ENCODE results near the gene PCNT. TPM values are rescaled to one million over a fixed set of nuclear protein-coding genes. Genes with fewer than 3 reads are reported as not detected.
A peak's percentile ranks its signal among the peaks of the same experiment; 100 is the strongest.
"Not testable (repeated sequence)": the region's sequence is repeated elsewhere in the genome, so short reads cannot be mapped to it uniquely, and the experiment has no call there.

PCNT gene
- total RNA-seq, 1 experiment from 2014 or later, result 38.4 TPM

DNA sequence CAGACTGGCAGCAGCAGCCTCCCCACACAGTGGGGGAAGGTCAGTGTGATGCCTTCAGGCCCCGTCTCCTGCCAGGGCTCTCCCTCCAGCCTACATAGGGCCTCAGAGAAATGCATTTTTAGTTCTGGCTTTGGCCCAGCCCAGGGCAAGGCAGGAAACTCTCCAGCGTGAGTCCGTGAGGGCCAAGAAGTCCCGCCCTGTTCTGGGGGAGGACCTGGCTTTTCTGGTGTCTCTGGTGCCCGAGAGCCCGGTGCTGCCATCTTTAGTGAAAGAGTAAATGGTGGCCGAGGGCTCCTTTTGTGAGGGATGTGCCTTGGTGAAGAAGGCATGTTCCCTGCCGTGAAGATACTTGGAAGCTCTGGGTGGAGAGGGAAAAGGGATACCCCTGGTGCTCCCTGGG, 120.0 kb downstream of the PCNT start:
- TF ChIP-seq, protein P1, sequence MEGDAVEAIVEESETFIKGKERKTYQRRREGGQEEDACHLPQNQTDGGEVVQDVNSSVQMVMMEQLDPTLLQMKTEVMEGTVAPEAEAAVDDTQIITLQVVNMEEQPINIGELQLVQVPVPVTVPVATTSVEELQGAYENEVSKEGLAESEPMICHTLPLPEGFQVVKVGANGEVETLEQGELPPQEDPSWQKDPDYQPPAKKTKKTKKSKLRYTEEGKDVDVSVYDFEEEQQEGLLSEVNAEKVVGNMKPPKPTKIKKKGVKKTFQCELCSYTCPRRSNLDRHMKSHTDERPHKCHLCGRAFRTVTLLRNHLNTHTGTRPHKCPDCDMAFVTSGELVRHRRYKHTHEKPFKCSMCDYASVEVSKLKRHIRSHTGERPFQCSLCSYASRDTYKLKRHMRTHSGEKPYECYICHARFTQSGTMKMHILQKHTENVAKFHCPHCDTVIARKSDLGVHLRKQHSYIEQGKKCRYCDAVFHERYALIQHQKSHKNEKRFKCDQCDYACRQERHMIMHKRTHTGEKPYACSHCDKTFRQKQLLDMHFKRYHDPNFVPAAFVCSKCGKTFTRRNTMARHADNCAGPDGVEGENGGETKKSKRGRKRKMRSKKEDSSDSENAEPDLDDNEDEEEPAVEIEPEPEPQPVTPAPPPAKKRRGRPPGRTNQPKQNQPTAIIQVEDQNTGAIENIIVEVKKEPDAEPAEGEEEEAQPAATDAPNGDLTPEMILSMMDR (IDR thresholded peaks at IDR 0.05; ENCODE audit: insufficient read depth in 1 of 2, low read depth in 1 of 2, low read length in 1 of 2, severe bottlenecking in 1 of 2, unreplicated experiment in 1 of 2), result no peak
- Mint-ChIP-seq H3K4me3 (ENCODE audit: unreplicated experiment) (no peak overlapping the region), H3K36me3 (ENCODE audit: insufficient read depth, unreplicated experiment) (peaks cover 77% of the 10 kb centered on the region), H3K27me3 (ENCODE audit: insufficient read depth, unreplicated experiment) (no peaks in the 10 kb centered on the region), H3K4me1 (ENCODE audit: low read depth, unreplicated experiment) (no peaks in the 10 kb centered on the region), H3K9me3 (ENCODE audit: unreplicated experiment) (peaks cover 10% of the 10 kb centered on the region), H3K27ac (ENCODE audit: unreplicated experiment) (no peak overlapping the region)
- Histone ChIP-seq H3K9me3 (peaks cover 7% of the 10 kb centered on the region), H3K36me3 (ENCODE audit: control insufficient read depth, insufficient read depth, low read length) (no peaks in the 10 kb centered on the region), H3K4me3 (ENCODE audit: low read depth, low read length) (no peak overlapping the region), H3K27me3 (replicated peaks; ENCODE audit: control insufficient read depth, insufficient read depth, low read length) (no peaks in the 10 kb centered on the region), H3K4me1 (no peaks in the 10 kb centered on the region)
- no TSS peak for BruUV-seq (replicated peaks)
- DNase-seq, result no peak
- intact Hi-C loops (cut with micrococcal nuclease; ENCODE audit: unreplicated experiment), result no loop called here
- ChIA-PET CTCF (no interaction called here), POLR2A (no interaction called here)

DNA sequence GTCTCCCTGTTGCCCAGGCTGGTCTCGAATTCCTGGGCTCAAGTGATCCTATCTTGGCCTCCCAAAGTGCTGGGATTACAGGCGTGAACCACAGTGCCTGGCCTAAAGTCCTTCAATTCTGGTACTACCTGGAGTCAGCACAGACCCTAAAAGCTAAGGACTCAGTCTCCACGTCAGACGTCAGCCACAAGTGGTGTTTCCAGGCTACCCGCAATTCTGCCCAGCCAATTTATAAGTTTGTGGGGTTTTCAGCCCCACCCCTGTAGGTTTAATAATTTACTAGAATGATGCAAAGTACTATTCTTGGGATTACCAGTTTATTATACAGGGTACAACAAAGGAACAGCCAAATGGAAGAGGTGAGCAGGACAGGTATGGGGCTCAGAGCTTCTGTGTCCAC, 124.2 kb downstream of the PCNT start:
- H3K27ac Mint-ChIP-seq (ENCODE audit: unreplicated experiment), result peak overlapping the region; percentile 8

DNA sequence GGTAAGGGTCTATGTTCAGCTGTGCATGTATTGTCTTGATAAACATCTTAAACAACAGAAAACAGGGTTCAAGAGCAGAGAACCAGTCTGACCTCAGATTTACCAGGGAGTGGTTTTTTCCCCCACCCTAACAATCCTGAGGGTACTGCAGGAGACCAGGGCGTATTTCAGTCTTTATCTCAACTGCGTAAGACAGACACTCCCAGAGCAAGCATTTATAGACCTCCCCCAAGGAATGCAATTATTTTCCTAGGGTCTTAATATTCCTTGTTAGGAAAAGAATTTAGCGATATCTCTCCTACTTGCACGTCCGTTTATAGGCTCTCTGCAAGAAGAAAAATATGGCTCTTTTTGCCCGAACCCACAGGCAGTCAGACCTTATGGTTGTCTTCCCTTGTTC, 124.9 kb downstream of the PCNT start:
- Mint-ChIP-seq H3K36me3 (ENCODE audit: insufficient read depth, unreplicated experiment) (peaks cover 59% of the 10 kb centered on the region), H3K27ac (ENCODE audit: unreplicated experiment) (peak overlapping the region; percentile 8), H3K9me3 (ENCODE audit: unreplicated experiment) (peaks cover 12% of the 10 kb centered on the region)
- H3K27me3 ChIP-seq (replicated peaks; ENCODE audit: control insufficient read depth, insufficient read depth, low read length); H3K4me1 ChIP-seq; POLR2A ChIA-PET; H3K36me3 ChIP-seq (ENCODE audit: control insufficient read depth, insufficient read depth, low read length); H3K27me3 Mint-ChIP-seq (ENCODE audit: insufficient read depth, unreplicated experiment); H3K4me3 Mint-ChIP-seq (ENCODE audit: unreplicated experiment); CTCF ChIA-PET; H3K4me3 ChIP-seq (ENCODE audit: low read depth, low read length); intact Hi-C loops (cut with micrococcal nuclease; ENCODE audit: unreplicated experiment); H3K4me1 Mint-ChIP-seq (ENCODE audit: low read depth, unreplicated experiment); BruUV-seq (replicated peaks): not testable (repeated sequence)
- peak in 1 of 2 experiments; percentile 6 for DNase-seq
- H3K9me3 ChIP-seq, result peaks cover 19% of the 10 kb centered on the region

More for the DNA sequence above, 124.2 kb downstream of the PCNT start:
- H3K9me3 ChIP-seq, result peaks cover 19% of the 10 kb centered on the region
- BruUV-seq (replicated peaks), result no TSS peak
- ChIA-PET CTCF (no interaction called here), POLR2A (no interaction called here)
- DNase-seq, result no peak
- no peaks in the 10 kb centered on the region for H3K4me1 Mint-ChIP-seq (ENCODE audit: low read depth, unreplicated experiment)
- peaks cover 12% of the 10 kb centered on the region for H3K9me3 Mint-ChIP-seq (ENCODE audit: unreplicated experiment)
- no peak overlapping the region for H3K4me3 ChIP-seq (ENCODE audit: low read depth, low read length)
- H3K4me3 Mint-ChIP-seq (ENCODE audit: unreplicated experiment), result no peak overlapping the region
- H3K4me1 ChIP-seq, result no peaks in the 10 kb centered on the region
- no peaks in the 10 kb centered on the region for H3K27me3 ChIP-seq (replicated peaks; ENCODE audit: control insufficient read depth, insufficient read depth, low read length)
- no peaks in the 10 kb centered on the region; the same call in none of the 2 replicates for H3K36me3 ChIP-seq (ENCODE audit: control insufficient read depth, insufficient read depth, low read length)
- intact Hi-C loops (cut with micrococcal nuclease; ENCODE audit: unreplicated experiment), result no loop called here
- TF ChIP-seq, protein P1 (IDR thresholded peaks at IDR 0.05; ENCODE audit: insufficient read depth in 1 of 2, low read depth in 1 of 2, low read length in 1 of 2, severe bottlenecking in 1 of 2, unreplicated experiment in 1 of 2), result no peak
- peaks cover 63% of the 10 kb centered on the region for H3K36me3 Mint-ChIP-seq (ENCODE audit: insufficient read depth, unreplicated experiment)
- no peaks in the 10 kb centered on the region for H3K27me3 Mint-ChIP-seq (ENCODE audit: insufficient read depth, unreplicated experiment)

DNA sequence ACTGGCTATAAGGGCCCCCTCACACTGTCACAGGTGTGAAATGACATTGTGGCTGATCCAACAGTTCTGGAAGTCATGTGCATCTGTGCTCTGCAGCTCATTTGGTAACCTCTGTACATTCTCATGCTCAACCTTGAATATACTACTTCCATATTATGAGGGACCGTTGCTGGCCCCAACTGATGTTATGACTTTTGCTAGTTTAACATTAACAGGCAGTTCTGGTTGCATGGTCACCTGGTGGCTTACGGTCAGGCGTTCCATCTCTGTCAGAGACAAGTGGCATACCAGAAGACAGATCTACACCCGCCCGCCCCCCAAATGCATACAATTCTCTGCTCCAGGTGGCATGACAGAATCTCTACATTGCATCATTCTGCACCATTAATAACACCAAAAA, 128.8 kb downstream of the PCNT start:
- Mint-ChIP-seq H3K27ac (ENCODE audit: unreplicated experiment) (no peak overlapping the region), H3K4me1 (ENCODE audit: low read depth, unreplicated experiment) (no peaks in the 10 kb centered on the region), H3K27me3 (ENCODE audit: insufficient read depth, unreplicated experiment) (no peaks in the 10 kb centered on the region), H3K36me3 (ENCODE audit: insufficient read depth, unreplicated experiment) (peaks cover 51% of the 10 kb centered on the region), H3K9me3 (ENCODE audit: unreplicated experiment) (peaks cover 12% of the 10 kb centered on the region), H3K4me3 (ENCODE audit: unreplicated experiment) (no peak overlapping the region)
- Histone ChIP-seq H3K4me1 (peaks cover 6% of the 10 kb centered on the region; the same call in 1 of the 2 replicates), H3K9me3 (peaks cover 19% of the 10 kb centered on the region), H3K4me3 (ENCODE audit: low read depth, low read length) (no peak overlapping the region), H3K27me3 (replicated peaks; ENCODE audit: control insufficient read depth, insufficient read depth, low read length) (no peaks in the 10 kb centered on the region), H3K36me3 (ENCODE audit: control insufficient read depth, insufficient read depth, low read length) (no peaks in the 10 kb centered on the region; the same call in none of the 2 replicates)
- TF ChIP-seq, protein P1 (IDR thresholded peaks at IDR 0.05; ENCODE audit: insufficient read depth in 1 of 2, low read depth in 1 of 2, low read length in 1 of 2, severe bottlenecking in 1 of 2, unreplicated experiment in 1 of 2), result no peak
- ChIA-PET CTCF (no interaction called here), POLR2A (no interaction called here)
- intact Hi-C loops (cut with micrococcal nuclease; ENCODE audit: unreplicated experiment), result no loop called here
- no peak for DNase-seq
- no TSS peak for BruUV-seq (replicated peaks)
